ENCODE data around the gene TRIO. TPM values are rescaled to one million over a fixed set of nuclear protein-coding genes. Genes with fewer than 3 reads are reported as not detected.

TRIO gene
- total RNA-seq, 1 experiment from 2014 or later, result 99.8 TPM

DNA sequence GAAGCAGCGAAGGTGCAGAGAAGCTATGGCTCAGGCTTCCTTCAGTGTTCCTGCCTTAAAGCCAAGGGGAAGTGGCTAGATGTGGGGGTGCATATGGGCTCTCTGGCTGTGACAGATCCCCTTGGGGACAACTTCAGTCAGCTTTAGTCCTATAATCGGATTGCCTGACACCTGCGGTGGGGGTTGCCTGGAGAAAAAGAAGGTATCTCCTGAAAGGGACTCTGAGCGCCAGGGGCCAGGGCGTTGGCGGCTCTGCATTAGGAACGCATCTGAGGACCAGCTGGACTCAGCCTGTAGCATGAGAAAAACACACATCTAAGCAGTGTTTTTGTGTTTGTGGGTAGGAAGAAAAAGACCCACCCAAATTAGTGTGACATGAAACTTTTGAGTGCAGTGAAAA, 354.2 kb downstream of the TRIO start:
- Histone ChIP-seq H3K27ac (ENCODE audit: low read depth, low read length, poor library complexity, severe bottlenecking) (no peak overlapping the region), H3K4me1 (ENCODE audit: insufficient read depth, low read length, poor library complexity, severe bottlenecking) (no peaks in the 10 kb centered on the region), H3K27me3 (replicated peaks; ENCODE audit: insufficient read depth, low read depth, low read length, poor library complexity) (no peaks in the 10 kb centered on the region), H3K9me3 (ENCODE audit: low read depth, low read length, poor library complexity, severe bottlenecking) (no peaks in the 10 kb centered on the region), H3K4me3 (ENCODE audit: low read depth, low read length, poor library complexity, severe bottlenecking) (no peak overlapping the region), H3K36me3 (ENCODE audit: insufficient read depth, low read length, poor library complexity, severe bottlenecking) (peaks cover 16% of the 10 kb centered on the region)
- BruUV-seq (replicated peaks), result no TSS peak
- no peak for TF ChIP-seq EZH2 (IDR thresholded peaks at IDR 0.05; ENCODE audit: borderline replicate concordance, low read depth, low read length, poor library complexity, severe bottlenecking)
- TF ChIP-seq, protein P1, sequence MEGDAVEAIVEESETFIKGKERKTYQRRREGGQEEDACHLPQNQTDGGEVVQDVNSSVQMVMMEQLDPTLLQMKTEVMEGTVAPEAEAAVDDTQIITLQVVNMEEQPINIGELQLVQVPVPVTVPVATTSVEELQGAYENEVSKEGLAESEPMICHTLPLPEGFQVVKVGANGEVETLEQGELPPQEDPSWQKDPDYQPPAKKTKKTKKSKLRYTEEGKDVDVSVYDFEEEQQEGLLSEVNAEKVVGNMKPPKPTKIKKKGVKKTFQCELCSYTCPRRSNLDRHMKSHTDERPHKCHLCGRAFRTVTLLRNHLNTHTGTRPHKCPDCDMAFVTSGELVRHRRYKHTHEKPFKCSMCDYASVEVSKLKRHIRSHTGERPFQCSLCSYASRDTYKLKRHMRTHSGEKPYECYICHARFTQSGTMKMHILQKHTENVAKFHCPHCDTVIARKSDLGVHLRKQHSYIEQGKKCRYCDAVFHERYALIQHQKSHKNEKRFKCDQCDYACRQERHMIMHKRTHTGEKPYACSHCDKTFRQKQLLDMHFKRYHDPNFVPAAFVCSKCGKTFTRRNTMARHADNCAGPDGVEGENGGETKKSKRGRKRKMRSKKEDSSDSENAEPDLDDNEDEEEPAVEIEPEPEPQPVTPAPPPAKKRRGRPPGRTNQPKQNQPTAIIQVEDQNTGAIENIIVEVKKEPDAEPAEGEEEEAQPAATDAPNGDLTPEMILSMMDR (conservative IDR thresholded peaks at IDR 0.05; ENCODE audit: low read depth, low read length), result no peak
- intact Hi-C loops (cut with micrococcal nuclease; ENCODE audit: unreplicated experiment), result no loop called here
- POLR2A ChIA-PET (ENCODE audit: low non-redundant PET), result no interaction called here
- DNase-seq (ENCODE audit: low spot score), result no peak
- CTCF ChIA-PET, result no interaction called here

DNA sequence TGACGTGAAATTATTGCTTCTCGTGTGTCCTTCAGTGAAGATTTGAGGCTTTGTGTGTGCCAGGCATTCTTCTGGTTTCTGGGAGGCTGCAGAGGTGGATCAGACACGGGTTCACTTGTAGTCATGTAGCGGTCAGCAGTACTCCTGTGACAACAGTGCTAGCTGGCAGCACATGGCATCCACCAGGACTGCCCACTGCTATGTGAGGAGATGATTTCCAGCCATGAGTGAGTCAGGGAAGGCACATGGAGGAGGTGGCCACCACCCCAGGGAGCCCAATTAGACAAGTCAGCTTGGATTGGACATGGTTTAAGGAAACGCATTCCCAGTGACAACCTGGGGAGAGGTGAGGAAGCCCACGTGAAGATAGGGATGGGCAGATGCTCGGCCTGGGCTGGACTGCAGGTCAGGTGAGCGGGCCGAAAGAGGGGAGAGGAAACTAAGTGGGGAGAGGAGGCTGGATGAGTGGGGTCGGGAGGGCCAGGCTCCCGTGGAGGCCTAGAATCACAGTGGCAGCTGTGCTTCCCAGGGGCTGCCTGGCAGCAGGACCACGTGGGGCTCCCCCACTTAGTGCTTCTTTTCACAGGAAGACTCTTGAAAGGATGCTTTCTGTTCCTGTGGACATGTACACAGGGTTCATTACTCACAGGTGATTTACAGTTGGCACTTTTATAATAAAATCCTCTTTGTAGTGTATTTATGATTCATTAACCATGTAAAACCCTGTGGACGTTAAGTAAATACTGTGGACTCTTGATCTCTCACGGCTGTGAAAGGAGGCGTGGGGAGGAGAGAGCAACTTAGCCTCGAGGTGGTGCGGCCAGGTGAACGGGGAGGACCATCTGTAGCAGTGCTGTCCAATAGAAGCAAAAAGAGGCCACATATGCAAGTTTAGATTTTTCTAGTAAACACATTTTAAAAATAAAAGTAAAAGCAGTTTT, 358.5 kb downstream of the TRIO start:
- no peak for TF ChIP-seq EZH2 (IDR thresholded peaks at IDR 0.05; ENCODE audit: borderline replicate concordance, low read depth, low read length, poor library complexity, severe bottlenecking)
- TF ChIP-seq, protein P1 (conservative IDR thresholded peaks at IDR 0.05; ENCODE audit: low read depth, low read length), result no peak
- POLR2A ChIA-PET (ENCODE audit: low non-redundant PET), result no interaction called here
- Histone ChIP-seq H3K4me1 (ENCODE audit: insufficient read depth, low read length, poor library complexity, severe bottlenecking) (no peaks in the 10 kb centered on the region), H3K27me3 (replicated peaks; ENCODE audit: insufficient read depth, low read depth, low read length, poor library complexity) (no peaks in the 10 kb centered on the region), H3K36me3 (ENCODE audit: insufficient read depth, low read length, poor library complexity, severe bottlenecking) (peaks cover 20% of the 10 kb centered on the region), H3K27ac (ENCODE audit: low read depth, low read length, poor library complexity, severe bottlenecking) (no peak overlapping the region), H3K4me3 (ENCODE audit: low read depth, low read length, poor library complexity, severe bottlenecking) (no peak overlapping the region), H3K9me3 (ENCODE audit: low read depth, low read length, poor library complexity, severe bottlenecking) (no peaks in the 10 kb centered on the region)
- BruUV-seq (replicated peaks), result no TSS peak
- CTCF ChIA-PET, result no interaction called here
- intact Hi-C loops (cut with micrococcal nuclease; ENCODE audit: unreplicated experiment), result no loop called here
- no peak for DNase-seq (ENCODE audit: low spot score)

DNA sequence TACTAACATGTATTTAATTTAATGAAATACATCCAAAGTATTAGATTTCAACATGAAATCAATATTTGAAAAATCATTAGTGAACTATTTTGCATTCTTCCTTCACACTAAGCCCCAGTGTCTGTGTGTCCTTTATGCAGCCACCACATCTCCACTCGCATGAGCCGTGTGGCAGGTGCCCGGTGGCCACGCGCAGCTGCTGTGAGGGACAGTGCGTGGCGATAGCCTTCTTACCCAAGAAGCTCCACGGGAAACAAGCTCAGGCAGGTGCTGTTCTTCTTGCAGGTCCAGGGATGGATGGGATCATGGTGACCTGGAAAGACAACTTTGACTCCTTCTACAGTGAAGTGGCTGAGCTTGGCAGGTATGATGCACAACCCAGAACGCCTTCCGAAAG, 359.1 kb downstream of the TRIO start:
- DNase-seq (ENCODE audit: low spot score), result no peak
- no peaks in the 10 kb centered on the region for H3K27me3 ChIP-seq (replicated peaks; ENCODE audit: insufficient read depth, low read depth, low read length, poor library complexity)
- ChIA-PET CTCF (no interaction called here), POLR2A (ENCODE audit: low non-redundant PET) (no interaction called here)
- no TSS peak for BruUV-seq (replicated peaks)
- H3K27ac ChIP-seq (ENCODE audit: low read depth, low read length, poor library complexity, severe bottlenecking), result no peak overlapping the region
- TF ChIP-seq, protein P1 (conservative IDR thresholded peaks at IDR 0.05; ENCODE audit: low read depth, low read length), result no peak
- TF ChIP-seq EZH2 (IDR thresholded peaks at IDR 0.05; ENCODE audit: borderline replicate concordance, low read depth, low read length, poor library complexity, severe bottlenecking), result no peak
- peaks cover 20% of the 10 kb centered on the region for H3K36me3 ChIP-seq (ENCODE audit: insufficient read depth, low read length, poor library complexity, severe bottlenecking)
- no peaks in the 10 kb centered on the region for H3K4me1 ChIP-seq (ENCODE audit: insufficient read depth, low read length, poor library complexity, severe bottlenecking)
- intact Hi-C loops (cut with micrococcal nuclease; ENCODE audit: unreplicated experiment), result no loop called here
- H3K4me3 ChIP-seq (ENCODE audit: low read depth, low read length, poor library complexity, severe bottlenecking), result no peak overlapping the region
- H3K9me3 ChIP-seq (ENCODE audit: low read depth, low read length, poor library complexity, severe bottlenecking), result no peaks in the 10 kb centered on the region

Measured in A673 (cell line).